Activated CD8-positive, alpha-beta memory T cell treated with anti-CD3 and anti-CD28 coated beads for 36 hours (primary cell): ENCODE measurements around the gene CIBAR2. TPM values are rescaled to one million over a fixed set of nuclear protein-coding genes. Genes with fewer than 3 reads are reported as not detected.

Source experiments
- CTCF ChIA-PET: fragments of 350-600 bp; sonication (Branson Sonifier 250); formaldehyde crosslinking; loops from one replicate; lab custom pipeline; 2021; ENCODE audit warnings: antibody characterized with exemption; lab: Charles Lee
- POLR2A ChIA-PET: fragments of 350-600 bp; sonication (Branson Sonifier 250); formaldehyde crosslinking; loops from one replicate; lab custom pipeline; 2021; ENCODE audit warnings: antibody characterized with exemption; lab: Charles Lee
- total RNA-seq, 2 experiments: library from RNA; stranded (reverse); gene quantifications; one replicate each; pipeline ENCODE4 v1.2.3, GENCODE V29; 2021

Gene CIBAR2
- total RNA-seq, 2 experiments from 2014 or later, result not detected

GRCh38 chr16:85145734-85146531 is 33.7 kb upstream of the CIBAR2 start:
- CTCF ChIA-PET, result no interaction called here
- POLR2A ChIA-PET, result no interaction called here

- POLR2A ChIA-PET, result no interaction called here
- CTCF ChIA-PET, result no interaction called here
These were observed 32.9 kb upstream of the CIBAR2 start for GRCh38 chr16:85145188-85145587.

DNA sequence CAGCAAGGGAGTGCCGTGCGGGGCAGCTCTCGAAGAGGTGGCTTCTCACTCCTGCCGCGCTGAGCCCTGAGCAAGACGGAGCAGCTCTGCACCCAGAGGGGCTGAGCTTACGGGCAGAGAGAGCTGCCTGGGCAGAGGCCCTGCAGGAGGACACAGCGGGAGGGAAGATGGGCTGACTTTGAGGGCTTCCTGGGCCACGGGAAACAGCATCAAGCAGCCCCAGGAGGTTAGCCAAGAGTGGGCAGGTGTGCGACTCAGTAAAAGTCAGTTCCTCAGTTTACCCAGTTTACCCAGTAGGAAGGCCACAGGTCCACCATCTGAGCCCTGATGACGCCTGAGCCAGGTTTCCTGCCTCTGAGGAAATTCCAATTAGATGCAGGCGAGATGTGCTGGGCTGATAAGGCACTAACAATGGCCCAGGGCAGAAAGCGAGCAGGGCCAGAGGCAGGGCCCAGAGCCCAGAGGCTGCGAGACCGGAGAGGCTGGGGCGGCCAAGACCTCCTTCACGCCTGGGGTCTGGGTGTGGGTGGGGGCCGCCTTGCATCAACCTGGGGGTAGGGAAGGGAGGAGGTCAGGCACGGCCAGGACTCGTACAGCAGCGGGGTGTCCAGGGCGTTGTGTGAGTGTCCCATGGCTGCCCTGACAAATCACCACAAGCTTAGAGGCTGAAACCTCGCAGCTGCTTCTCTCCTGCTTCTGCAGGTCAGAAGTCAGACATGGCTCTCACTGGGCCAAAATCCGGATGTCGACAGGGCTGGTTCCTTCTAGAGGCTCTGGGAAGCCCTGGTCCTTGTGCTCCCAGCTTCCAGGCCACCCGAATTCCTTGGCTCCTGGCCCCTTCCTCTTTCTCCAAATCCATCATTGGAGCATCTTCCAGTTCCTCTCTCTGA is 32.0 kb upstream of the CIBAR2 start:
- CTCF ChIA-PET, result no interaction called here
- POLR2A ChIA-PET, result no interaction called here

GRCh38 chr16:85142771-85143211 is 30.5 kb upstream of the CIBAR2 start:
- CTCF ChIA-PET, result no interaction called here
- POLR2A ChIA-PET, result no interaction called here

GRCh38 chr16:85142129-85142513 is 29.8 kb upstream of the CIBAR2 start:
- POLR2A ChIA-PET, result no interaction called here
- CTCF ChIA-PET, result no interaction called here

- POLR2A ChIA-PET, result no interaction called here
- CTCF ChIA-PET, result no interaction called here
These were observed 29.3 kb upstream of the CIBAR2 start for GRCh38 chr16:85141491-85142128.

GRCh38 chr16:85140455-85141012 is 28.3 kb upstream of the CIBAR2 start:
- CTCF ChIA-PET, result no interaction called here
- POLR2A ChIA-PET, result interaction anchor here (0.6 kb wide), 1 partner anchor 329 kb away, joined by 4 read pairs; no protein-coding TSS in a partner anchor

DNA sequence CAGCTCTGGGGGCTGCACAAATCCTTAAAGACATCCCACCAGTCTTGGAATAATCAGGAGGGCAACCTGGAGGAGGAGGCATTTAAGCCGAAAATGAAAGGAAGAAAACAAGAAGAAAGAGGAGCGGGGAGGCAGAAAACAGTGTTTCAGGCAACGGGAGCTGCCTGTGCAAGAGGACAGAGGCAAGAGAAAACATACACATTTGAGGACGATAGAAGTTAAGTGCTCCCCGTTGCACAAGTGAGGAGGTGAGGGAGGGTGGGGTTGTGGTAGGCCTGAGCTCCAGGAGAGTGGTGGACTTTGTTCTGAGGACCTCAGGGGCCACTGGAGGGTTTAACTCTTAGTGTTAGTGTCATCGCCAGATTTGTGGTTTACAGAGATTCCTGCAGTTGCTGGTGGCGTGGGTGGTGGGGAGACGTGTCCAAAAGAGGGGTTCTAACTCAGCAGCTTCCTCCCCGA is 27.6 kb upstream of the CIBAR2 start:
- POLR2A ChIA-PET, result interaction anchor here (0.6 kb wide), 1 partner anchor 329 kb away, joined by 4 read pairs; no protein-coding TSS in a partner anchor
- CTCF ChIA-PET, result no interaction called here

DNA sequence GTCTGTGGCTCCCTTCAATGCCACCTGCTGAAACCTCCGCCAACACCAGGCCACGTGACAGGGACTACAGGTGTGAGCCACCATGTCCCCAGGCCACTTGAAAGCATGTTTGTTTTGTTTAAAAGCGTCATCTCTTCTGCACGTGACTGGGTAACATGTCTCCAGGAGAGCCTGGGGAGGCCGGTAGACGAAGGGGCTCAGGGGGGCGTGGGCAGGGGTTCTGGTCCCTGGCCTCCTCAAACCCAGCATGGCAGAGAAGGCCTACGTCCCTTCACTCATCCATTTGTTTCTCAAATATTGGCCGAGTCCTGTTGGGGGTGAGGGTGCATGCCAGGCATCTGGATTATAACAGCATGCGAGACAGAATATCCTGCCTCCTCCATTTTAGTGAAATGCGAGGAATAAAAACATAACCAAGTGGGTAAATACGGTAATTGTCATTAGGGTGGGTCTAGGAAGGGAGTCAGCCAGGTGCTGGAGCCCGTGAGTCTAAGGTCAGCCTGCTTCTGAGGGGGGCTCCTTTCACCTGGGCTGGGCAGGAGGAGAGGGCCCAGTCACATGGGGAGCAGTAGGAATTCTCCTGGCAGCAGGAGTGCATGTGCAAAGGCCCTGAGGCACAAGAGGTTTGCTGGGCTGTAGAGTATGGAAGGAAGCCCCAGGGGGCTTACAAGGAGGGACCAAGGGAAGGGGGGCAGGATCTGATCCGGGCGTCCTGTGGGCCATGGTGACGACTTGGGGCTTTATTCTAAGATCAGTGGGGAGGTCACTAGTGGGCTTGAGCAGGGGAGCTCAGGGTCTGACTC is 26.8 kb upstream of the CIBAR2 start:
- ChIA-PET POLR2A (no interaction called here), CTCF (no interaction called here)

DNA sequence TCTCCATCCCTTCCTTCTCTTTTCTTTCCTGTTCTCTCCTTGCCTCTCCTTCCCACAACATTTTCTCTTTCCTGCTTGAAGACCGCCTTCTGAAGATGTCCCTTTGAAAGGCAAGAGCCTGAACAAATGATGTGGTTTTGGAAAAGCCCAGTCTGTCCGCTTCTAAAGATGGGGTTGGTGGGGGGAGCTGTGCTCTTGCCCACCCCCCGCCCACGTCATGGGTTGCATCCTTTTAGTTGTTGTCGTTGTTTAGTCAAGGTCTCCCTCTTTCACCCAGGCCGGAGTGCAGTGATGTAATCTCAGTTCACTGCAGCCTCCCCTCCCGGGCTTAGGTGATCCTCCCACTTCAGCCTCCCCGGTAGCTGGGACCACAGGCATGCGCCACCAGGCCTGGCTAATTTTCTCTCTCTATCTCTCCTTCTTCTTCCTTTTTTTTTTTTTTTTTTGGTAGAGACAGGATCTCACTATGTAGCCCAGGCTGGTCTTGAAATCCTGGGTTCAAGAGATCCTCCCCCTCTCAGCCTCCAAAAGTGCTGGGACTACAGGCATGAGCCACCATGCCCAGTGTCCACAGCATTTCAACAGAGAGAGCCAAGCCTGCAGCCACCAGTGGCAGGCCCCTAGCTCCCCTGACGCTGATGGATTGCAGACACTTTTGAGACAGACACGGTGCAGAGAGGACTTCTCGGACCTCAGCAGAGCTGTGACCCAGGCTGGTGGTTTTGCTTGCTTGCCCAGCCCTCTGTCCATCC is 26.0 kb upstream of the CIBAR2 start:
- POLR2A ChIA-PET, result no interaction called here
- CTCF ChIA-PET, result no interaction called here

GRCh38 chr16:85137323-85138072 is 25.2 kb upstream of the CIBAR2 start:
- CTCF ChIA-PET, result no interaction called here

GRCh38 chr16:85136702-85137322 is 24.5 kb upstream of the CIBAR2 start:
- ChIA-PET CTCF (no interaction called here), POLR2A (no interaction called here)

More at GRCh38 chr16:85137323-85138072, 25.2 kb upstream of the CIBAR2 start:
- POLR2A ChIA-PET, result no interaction called here

DNA sequence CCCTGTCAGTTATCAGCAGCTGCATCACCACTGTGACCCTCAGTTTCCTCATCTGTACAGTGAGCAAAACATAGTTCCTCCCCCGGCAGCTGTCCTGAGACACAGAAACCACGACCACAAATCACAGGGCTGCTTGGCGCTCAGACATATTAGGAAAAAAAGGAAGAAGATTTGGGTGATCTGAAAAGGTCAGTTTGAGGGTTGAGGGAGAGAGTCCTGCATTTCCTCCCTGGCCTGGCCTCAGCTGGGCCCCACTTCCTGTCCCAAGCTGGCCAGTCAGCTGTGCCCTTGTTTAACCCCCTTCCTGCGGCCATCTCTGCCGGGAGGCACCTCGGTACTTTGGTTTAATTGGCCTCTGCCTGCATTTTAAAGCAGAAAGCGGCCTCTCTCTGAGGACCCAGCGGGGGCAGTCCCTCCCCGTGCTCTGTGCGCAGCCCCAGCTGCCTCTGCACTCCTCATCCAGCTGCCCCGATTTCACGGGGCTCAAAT is 24.0 kb upstream of the CIBAR2 start:
- CTCF ChIA-PET, result no interaction called here
- POLR2A ChIA-PET, result no interaction called here

DNA sequence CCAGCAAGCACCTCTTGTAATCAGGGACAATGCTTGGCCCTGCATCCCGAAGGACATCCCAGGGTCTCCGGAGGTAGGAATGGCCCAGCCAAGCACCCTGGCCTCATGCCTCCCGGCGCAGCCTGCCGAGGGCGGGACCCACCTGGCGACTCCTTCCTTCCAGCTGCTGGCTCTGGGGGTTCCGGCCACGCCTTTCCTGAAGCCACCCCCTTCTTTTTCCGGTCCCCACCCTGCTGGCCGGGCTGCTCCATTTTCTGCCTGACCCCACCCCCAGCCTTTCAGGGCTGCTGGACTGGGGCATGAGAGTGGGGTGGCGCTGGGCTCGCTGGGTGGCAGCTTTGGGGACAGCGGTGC is 22.5 kb upstream of the CIBAR2 start:
- POLR2A ChIA-PET, result no interaction called here

DNA sequence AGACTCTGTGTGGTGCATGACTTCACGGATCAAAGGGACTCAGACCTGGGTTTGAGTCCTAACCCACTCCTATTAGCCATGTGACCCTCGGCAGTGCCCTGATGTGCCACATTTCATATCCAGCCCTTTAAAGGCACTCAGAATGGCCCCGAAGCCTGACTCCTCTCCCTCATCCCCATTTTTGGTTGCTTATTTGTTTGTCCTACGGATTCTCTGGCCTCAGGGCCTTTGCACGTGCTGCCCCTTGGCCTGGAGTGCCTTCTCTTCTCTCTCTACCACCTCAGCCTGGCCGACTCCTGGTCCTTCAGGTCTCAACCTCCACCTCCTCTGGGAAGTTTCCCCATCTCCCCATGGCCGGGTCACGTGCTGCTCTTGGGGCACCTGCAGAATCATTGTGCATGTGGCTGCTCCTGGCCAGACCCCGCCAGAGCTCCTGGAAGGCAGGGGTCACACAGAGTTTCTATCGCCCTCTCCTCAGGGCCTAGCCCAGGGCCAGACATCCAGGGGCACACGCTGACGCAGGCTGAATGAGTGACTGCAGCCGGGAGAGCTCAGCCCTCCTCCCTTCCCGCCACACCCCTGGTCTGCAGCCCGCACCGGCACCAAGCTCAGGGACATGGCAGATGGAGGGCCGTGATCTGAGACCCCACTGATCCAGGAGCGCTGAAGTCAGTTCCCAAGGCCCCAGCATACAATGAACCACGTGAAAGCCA is 22.0 kb upstream of the CIBAR2 start:
- POLR2A ChIA-PET, result no interaction called here
- CTCF ChIA-PET, result no interaction called here

More for the DNA sequence above, 22.5 kb upstream of the CIBAR2 start:
- CTCF ChIA-PET, result no interaction called here

GRCh38 chr16:85133290-85133599 is 21.0 kb upstream of the CIBAR2 start:
- ChIA-PET POLR2A (no interaction called here), CTCF (no interaction called here)
